ENCODE results near the gene MORN1.
A peak's percentile ranks its signal among the peaks of the same experiment; 100 is the strongest.

MORN1 gene

DNA sequence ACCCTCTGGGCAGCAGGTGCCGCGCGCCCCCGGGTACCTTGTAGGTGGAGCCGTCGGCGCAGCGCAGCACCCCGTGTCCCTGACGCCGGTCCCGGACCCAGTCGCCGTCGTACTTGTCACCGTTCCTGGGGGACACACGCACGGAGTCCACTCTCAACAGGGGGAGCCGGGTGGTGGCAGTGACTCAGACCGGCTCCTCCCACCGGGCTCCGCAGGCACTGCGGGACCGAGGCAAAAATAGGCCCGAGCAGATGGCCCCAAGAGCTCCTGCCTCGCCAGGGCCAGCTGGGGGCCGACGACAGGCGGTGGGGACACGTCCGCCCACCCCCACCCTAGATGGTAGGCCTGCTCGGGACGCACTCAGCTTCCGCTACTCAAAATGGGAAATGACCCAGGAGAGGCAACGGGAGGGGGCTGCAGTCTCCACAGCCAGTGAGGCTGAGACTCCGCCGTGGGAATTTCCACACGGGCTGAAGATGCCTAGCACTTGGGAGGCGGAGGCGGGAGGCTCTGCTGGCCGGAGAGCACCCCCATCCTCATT, 6.3 kb downstream of the MORN1 start:
- DNase-seq: no peak

GRCh38 chr1:2384130-2384860, 7.1 kb downstream of the MORN1 start:
- DNase-seq: no peak

DNA sequence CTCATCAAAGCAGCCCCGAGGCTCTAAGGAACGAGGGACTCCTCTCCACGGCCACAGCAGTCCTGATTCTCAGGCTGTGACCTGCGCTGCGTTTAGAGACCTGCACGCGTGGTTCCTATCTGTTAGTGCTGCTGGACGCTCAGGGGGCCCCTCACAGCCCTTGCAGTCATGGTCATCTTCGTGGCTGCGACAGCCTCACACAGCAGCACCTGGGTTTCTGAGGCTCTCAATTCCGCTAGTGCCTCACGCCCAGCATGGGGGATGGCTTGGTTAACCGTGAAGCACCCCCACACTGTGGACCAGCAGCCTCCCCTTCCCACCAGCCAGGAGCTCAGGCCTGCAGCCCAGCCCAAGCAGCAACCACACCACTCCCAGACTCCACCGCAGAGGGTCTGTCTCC, 7.8 kb downstream of the MORN1 start:
- DNase-seq: no peak

DNA sequence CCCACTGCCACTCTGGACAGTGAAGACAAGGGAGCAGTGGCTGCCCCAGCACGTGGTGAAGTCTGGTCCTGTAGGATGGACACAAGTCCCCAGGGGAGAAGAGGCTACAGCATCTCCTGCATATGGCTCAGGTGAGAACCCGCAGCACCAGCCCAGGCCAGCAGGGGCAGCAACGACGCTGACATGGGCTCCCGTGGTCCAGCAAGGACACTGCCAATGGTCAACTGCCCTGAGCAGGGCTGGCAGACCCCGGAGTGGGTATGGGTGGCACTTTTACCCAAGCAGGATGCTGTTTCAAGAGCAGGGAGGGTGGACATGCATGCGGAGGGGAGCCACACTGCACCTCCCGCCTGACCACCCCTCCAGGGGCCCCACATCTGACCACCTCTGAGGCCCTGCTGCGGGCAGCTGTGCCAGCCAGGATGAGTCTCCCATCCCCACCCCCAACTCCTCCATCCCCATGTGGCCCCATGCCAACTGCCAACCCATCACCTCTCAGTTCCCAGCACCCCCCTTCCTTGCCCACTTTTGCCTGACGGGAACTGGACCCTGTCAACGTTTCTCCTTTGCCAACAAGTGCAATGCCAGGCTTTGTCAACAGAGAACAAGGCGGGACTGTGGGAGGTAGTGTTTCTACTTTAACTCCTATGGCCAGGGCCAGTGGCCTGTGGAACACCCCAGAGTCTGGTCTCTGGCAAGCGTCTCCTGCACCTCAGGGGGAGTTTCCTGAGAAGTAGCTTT, 8.6 kb downstream of the MORN1 start:
- peak; percentile 24 for DNase-seq

GRCh38 chr1:2381741-2382620, 9.4 kb downstream of the MORN1 start:
- peak; percentile 75 for DNase-seq

GRCh38 chr1:2380816-2381591, 10.3 kb downstream of the MORN1 start:
- DNase-seq: no peak

DNA sequence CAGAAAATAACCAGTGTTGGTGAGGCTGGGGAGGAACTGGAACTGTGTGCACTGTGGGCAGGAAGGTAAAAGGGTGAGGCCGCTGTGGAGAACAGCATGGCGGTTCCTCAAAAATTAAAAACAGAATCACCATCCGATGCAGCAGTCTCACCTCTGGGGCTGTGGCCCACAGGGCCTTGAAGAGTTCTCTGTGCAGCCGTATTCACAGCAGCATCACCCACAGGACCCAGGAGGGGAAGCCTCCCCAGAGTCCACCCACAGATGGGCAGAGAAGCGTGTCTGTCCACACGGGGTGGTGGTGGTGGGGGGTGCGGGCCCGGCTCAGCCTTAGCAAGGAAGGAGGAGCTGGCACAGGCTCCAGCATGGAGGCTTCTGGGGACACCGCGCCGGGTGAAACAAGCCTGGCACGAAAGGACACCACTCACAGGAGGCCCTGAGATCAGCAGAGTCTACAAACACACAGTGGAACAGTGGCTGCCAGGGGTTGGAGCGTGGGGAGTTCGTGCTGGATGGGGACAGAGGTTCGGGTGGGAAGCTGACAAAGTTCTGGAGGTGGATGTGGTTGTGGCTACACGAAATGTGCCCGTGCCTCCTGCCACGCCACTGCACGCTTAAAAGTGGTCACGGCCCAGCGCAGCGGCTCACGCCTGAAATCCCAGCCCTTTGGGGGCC, 11.5 kb downstream of the MORN1 start:
- no peak for DNase-seq

- no peak for DNase-seq
Measured at GRCh38 chr1:2378956-2379732, 12.2 kb downstream of the MORN1 start.

DNA sequence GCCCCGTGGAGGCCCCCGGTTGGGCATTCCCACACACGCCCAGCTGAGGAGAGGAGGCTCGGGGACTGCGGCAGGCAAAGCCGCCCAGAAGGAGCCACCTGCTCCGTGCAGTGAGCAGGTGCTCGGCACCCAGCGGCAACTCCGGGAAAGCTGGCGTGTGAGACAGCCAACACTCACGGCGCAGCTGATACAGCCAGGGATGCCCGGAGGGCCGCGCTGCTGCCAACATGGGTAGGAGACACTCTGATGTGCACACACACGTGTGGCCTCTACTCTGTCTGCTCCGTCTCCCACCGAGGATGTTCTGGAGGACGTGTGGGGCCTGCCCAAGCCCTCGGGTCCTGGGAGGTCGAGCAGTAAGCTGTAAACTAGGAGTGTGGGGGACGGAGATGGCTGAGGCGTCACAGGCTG, 12.9 kb downstream of the MORN1 start:
- DNase-seq: no peak

- no peak for DNase-seq
Measured at GRCh38 chr1:2377751-2378440, 13.5 kb downstream of the MORN1 start.

- DNase-seq: no peak
Measured at GRCh38 chr1:2376931-2377672, 14.3 kb downstream of the MORN1 start.

DNA sequence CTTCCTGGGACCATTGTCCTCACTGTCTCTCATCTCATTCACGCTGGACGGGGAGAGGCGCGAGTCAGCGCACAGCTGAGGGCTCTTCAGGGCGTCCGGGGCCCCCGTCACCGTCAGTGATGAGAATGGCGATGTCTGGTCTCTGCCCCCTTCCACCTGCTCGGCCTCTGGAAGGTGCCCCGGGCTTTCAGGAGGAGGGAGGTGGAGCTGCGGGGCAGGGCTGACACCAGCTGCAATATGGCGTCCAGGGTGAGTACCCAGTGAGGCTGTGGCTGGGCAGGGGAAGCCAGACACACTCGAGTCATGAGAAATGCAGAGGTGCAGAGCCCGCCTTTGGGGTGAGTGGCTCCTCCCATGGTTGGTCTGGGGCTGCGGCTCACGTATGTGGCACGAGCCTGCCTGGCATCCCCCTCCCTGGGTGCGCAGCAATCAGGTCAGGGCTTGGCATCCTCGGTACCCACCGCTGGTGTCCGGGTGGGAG, 15.1 kb downstream of the MORN1 start:
- no peak for DNase-seq

GRCh38 chr1:2375923-2376260, 15.5 kb downstream of the MORN1 start:
- DNase-seq: no peak

DNA sequence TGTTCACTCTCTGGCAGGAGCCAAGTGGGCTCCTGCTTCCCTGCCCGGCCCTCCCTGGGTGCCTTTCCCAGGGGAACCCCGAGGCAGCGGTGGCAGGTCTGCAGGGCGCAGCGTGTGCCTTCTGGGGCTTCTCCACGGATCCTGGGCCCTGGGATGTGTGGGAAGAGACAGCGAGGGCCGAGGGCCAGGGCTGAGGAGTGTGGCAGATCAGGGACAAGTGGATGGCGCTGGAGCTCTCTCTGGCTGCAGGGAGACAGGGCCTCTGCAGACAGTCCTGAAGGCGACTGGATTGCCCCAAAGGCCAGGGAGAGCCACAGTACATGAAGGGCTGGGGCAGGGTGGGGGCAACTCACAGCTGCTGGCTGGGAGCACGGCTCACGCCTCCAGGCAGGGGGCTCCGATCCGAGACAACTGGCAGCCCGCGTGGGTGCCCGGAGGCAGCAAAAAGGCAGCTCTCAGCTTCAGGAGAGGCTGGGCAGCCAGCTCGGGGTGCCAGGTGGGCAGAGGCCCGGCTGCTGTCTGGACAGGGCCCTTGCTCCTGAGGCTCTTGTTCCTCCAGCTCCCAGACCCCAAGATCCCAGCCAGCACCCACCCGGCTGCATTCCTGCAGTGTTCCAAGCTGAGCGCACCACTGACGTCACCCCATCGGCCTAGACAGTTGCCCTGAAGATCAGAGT, 16.0 kb downstream of the MORN1 start:
- no peak for DNase-seq

- no peak for DNase-seq
Measured at GRCh38 chr1:2374252-2375155, 16.9 kb downstream of the MORN1 start.

- DNase-seq: no peak
Measured at GRCh38 chr1:2373551-2374251, 17.7 kb downstream of the MORN1 start.
